ENCODE results near the gene DDX1. TPM values are rescaled to one million over a fixed set of nuclear protein-coding genes. Genes with fewer than 3 reads are reported as not detected.

Gene DDX1
- total RNA-seq, 2 experiments from 2014 or later: 42.7 to 91.8 TPM

DNA sequence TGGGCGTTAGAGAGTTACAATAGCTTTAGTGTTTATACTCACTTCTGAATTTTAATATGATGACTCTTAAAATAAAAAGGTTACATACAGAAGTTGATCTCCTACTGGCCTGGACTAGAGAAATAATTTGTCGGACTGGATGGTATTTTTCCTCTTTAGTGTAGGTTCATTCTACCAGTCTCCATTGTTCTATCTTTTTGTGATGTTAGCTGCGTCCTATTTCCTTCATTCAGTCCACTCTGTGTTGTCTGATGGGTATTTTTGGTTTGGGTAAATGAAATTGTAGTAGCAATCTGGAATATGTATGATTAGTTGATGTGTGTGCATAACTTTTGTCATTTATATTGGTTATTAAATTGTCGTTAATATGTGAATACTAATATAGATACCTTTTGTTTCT, 5.3 kb downstream of the DDX1 start:
- ChIA-PET POLR2A (interaction anchor here (0.7 kb wide), 1 partner anchor 11 kb away, joined by 4 read pairs; no protein-coding TSS in a partner anchor), CTCF (ENCODE audit: unreplicated experiment) (no interaction called here)
- H3K27ac ChIP-seq (ENCODE audit: low read depth, low read length, poor library complexity, severe bottlenecking): no peak overlapping the region
- TF ChIP-seq, protein P1, sequence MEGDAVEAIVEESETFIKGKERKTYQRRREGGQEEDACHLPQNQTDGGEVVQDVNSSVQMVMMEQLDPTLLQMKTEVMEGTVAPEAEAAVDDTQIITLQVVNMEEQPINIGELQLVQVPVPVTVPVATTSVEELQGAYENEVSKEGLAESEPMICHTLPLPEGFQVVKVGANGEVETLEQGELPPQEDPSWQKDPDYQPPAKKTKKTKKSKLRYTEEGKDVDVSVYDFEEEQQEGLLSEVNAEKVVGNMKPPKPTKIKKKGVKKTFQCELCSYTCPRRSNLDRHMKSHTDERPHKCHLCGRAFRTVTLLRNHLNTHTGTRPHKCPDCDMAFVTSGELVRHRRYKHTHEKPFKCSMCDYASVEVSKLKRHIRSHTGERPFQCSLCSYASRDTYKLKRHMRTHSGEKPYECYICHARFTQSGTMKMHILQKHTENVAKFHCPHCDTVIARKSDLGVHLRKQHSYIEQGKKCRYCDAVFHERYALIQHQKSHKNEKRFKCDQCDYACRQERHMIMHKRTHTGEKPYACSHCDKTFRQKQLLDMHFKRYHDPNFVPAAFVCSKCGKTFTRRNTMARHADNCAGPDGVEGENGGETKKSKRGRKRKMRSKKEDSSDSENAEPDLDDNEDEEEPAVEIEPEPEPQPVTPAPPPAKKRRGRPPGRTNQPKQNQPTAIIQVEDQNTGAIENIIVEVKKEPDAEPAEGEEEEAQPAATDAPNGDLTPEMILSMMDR (conservative IDR thresholded peaks at IDR 0.05; ENCODE audit: low read length): no peak
- no peak for TF ChIP-seq EZH2phosphoT487 (IDR thresholded peaks at IDR 0.05; ENCODE audit: borderline replicate concordance, low read depth, low read length)
- H3K9me3 ChIP-seq (ENCODE audit: low read length): no peaks in the 10 kb centered on the region
- H3K79me2 ChIP-seq (ENCODE audit: insufficient read depth, low read depth, low read length): peaks cover 37% of the 10 kb centered on the region
- H3K4me3 ChIP-seq (ENCODE audit: low read depth, low read length, poor library complexity, severe bottlenecking): no peak overlapping the region
- peaks cover 10% of the 10 kb centered on the region; the same call in 1 of the 2 replicates for H4K20me1 ChIP-seq (ENCODE audit: insufficient read depth, low read length)
- no peak for DNase-seq (ENCODE audit: low spot score)
- intact Hi-C loops (cut with micrococcal nuclease; ENCODE audit: unreplicated experiment): no loop called here
- H3K4me1 ChIP-seq (ENCODE audit: insufficient read depth, low read length, poor library complexity, severe bottlenecking): peaks cover 11% of the 10 kb centered on the region
- BruUV-seq (replicated peaks): no TSS peak
- peaks cover 74% of the 10 kb centered on the region for H3K36me3 ChIP-seq (ENCODE audit: insufficient read depth, low read length)
- no peak overlapping the region for H2AFZ ChIP-seq (ENCODE audit: low read length)
- H3K9me2 ChIP-seq (ENCODE audit: insufficient read depth, low read length): no peaks in the 10 kb centered on the region
- H3K4me2 ChIP-seq (ENCODE audit: low read length): no peak overlapping the region

DNA sequence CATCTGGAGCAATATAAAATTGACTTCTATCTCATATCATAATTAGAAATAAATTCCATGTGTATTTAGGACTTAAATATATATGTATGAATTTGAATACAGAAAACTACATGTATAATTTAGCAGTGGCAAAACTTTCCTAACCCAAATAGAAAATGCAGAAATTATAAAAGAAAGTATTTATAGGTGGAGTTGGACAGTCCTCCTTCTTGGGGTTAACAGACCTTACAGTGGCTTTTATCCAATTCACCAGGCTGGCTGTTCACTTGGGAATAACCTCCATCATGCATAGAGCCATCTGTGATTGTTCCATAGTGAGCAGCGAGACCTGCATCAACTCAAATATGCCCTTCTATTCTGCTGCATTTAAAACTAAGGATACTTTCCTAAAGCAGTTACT, 8.3 kb downstream of the DDX1 start:
- Histone ChIP-seq H2AFZ (ENCODE audit: low read length) (no peak overlapping the region), H3K4me2 (ENCODE audit: low read length) (no peak overlapping the region), H3K4me1 (ENCODE audit: insufficient read depth, low read length, poor library complexity, severe bottlenecking) (no peaks in the 10 kb centered on the region), H4K20me1 (ENCODE audit: insufficient read depth, low read length) (0 out of 2 replicates have a peak, but pooled peaks cover 3% of the 10 kb centered on the region), H3K4me3 (ENCODE audit: low read depth, low read length, poor library complexity, severe bottlenecking) (no peak overlapping the region), H3K79me2 (ENCODE audit: insufficient read depth, low read depth, low read length) (peaks cover 6% of the 10 kb centered on the region; the same call in 1 of the 2 replicates), H3K27ac (ENCODE audit: low read depth, low read length, poor library complexity, severe bottlenecking) (no peak overlapping the region), H3K9me3 (ENCODE audit: low read length) (no peaks in the 10 kb centered on the region), H3K9me2 (ENCODE audit: insufficient read depth, low read length) (no peaks in the 10 kb centered on the region), H3K36me3 (ENCODE audit: insufficient read depth, low read length) (peaks cover 97% of the 10 kb centered on the region)
- POLR2A ChIA-PET: no interaction called here
- CTCF ChIA-PET (ENCODE audit: unreplicated experiment): interaction anchor here (0.5 kb wide), 1 partner anchor 31 kb away, joined by 3 read pairs; no protein-coding TSS in a partner anchor
- BruUV-seq (replicated peaks): no TSS peak
- no peak for DNase-seq (ENCODE audit: low spot score)
- intact Hi-C loops (cut with micrococcal nuclease; ENCODE audit: unreplicated experiment): no loop called here
- no peak for TF ChIP-seq EZH2phosphoT487 (IDR thresholded peaks at IDR 0.05; ENCODE audit: borderline replicate concordance, low read depth, low read length)
- TF ChIP-seq, protein P1 (conservative IDR thresholded peaks at IDR 0.05; ENCODE audit: low read length): no peak

DNA sequence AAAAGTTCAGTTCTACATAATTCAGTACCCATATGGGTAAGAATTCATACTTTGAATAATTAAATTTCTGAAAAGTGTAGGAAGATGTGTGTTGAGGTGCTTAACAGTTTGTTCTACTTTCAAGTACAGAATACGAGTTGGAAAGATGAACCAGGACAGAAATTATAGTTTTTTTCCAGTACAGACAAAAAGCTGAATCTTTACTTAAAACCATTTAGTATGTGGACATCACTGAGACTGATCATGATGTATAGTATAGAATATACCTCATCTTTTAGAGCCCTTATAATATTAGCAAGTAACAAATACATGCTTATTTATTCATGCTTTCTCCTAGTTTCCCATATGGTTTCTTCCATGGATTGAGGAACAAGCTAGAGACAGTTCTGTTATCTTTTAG, 10.0 kb downstream of the DDX1 start:
- TF ChIP-seq, protein P1 (conservative IDR thresholded peaks at IDR 0.05; ENCODE audit: low read length): no peak
- no peak overlapping the region for H3K4me2 ChIP-seq (ENCODE audit: low read length)
- H3K79me2 ChIP-seq (ENCODE audit: insufficient read depth, low read depth, low read length): no peaks in the 10 kb centered on the region
- DNase-seq (ENCODE audit: low spot score): no peak
- H2AFZ ChIP-seq (ENCODE audit: low read length): no peak overlapping the region
- ChIA-PET POLR2A (interaction anchor here (0.5 to 1.1 kb wide), 2 partner anchors 11 to 33 kb away, joined by 3 to 5 read pairs; no protein-coding TSS in a partner anchor), CTCF (ENCODE audit: unreplicated experiment) (no interaction called here)
- H3K36me3 ChIP-seq (ENCODE audit: insufficient read depth, low read length): peaks cover 97% of the 10 kb centered on the region
- no TSS peak for BruUV-seq (replicated peaks)
- H3K9me2 ChIP-seq (ENCODE audit: insufficient read depth, low read length): no peaks in the 10 kb centered on the region
- H3K9me3 ChIP-seq (ENCODE audit: low read length): no peaks in the 10 kb centered on the region
- H3K27ac ChIP-seq (ENCODE audit: low read depth, low read length, poor library complexity, severe bottlenecking): no peak overlapping the region
- no peaks in the 10 kb centered on the region for H4K20me1 ChIP-seq (ENCODE audit: insufficient read depth, low read length)
- intact Hi-C loops (cut with micrococcal nuclease; ENCODE audit: unreplicated experiment): no loop called here
- H3K4me1 ChIP-seq (ENCODE audit: insufficient read depth, low read length, poor library complexity, severe bottlenecking): no peaks in the 10 kb centered on the region
- H3K4me3 ChIP-seq (ENCODE audit: low read depth, low read length, poor library complexity, severe bottlenecking): no peak overlapping the region
